HepG2 (cell line): ENCODE results near the gene OST4. TPM values are rescaled to one million over a fixed set of nuclear protein-coding genes. Genes with fewer than 3 reads are reported as not detected.

ENCODE experiments used
- DNMT3B ChIP-seq: conservative IDR thresholded peaks from 2 replicates; pipeline ENCODE4 v1.6.1; 2016; ENCODE audit warnings: missing biosample characterization, control low read depth
- IRF2 ChIP-seq: IDR thresholded peaks from 2 replicates; pipeline ENCODE4 v1.6.1; 2018; ENCODE audit warnings: missing genetic modification reagents, missing compliant biosample characterization
- JARID2 ChIP-seq: sonication (generic); formaldehyde crosslinking; IDR thresholded peaks from 2 replicates; pipeline ENCODE4 v1.8.1; 2023; ENCODE audit warnings: missing genetic modification reagents, inconsistent platforms; ENCODE audit not compliant: insufficient replicate concordance
- MEF2D ChIP-seq: sonication (generic); formaldehyde crosslinking; IDR thresholded peaks from 2 replicates; pipeline ENCODE4 v1.5.1; 2020; ENCODE audit warnings: mild to moderate bottlenecking, missing genetic modification reagents
- MLLT10 ChIP-seq: sonication (generic); formaldehyde crosslinking; IDR thresholded peaks from 2 replicates; pipeline ENCODE4 v1.4.0; 2020; ENCODE audit warnings: missing genetic modification reagents
- MYNN ChIP-seq: sonication (generic); formaldehyde crosslinking; IDR thresholded peaks from 2 replicates; pipeline ENCODE4 v1.4.0; 2020; ENCODE audit warnings: mild to moderate bottlenecking, low read depth, missing genetic modification reagents
- NFRKB ChIP-seq: fragments of 450-650 bp; IDR thresholded peaks from 2 replicates; pipeline ENCODE4 v1.6.1; 2017
- SAP130 ChIP-seq: IDR thresholded peaks from 2 replicates; pipeline ENCODE4 v1.6.1; 2016; ENCODE audit warnings: low read depth
- SNAPC2 ChIP-seq: sonication (generic); formaldehyde crosslinking; IDR thresholded peaks from 2 replicates; pipeline ENCODE4 v1.8.1; 2022; ENCODE audit warnings: mild to moderate bottlenecking, missing genetic modification reagents
- TBL1XR1 ChIP-seq: fragments of 150-350 bp; IDR thresholded peaks from 2 replicates; pipeline ENCODE4 v1.6.1; 2014; ENCODE audit warnings: borderline replicate concordance, low read length; ENCODE audit not compliant: partially characterized antibody
- ZNF484 ChIP-seq: sonication (generic); formaldehyde crosslinking; IDR thresholded peaks from 2 replicates; pipeline ENCODE4 v1.5.1; 2020; ENCODE audit warnings: mild to moderate bottlenecking, low read depth, missing genetic modification reagents, borderline replicate concordance
- ZNF775 ChIP-seq: sonication (generic); formaldehyde crosslinking; IDR thresholded peaks from 2 replicates; pipeline ENCODE4 v1.4.0; 2020; ENCODE audit warnings: missing genetic modification reagents, mild to moderate bottlenecking, moderate library complexity, borderline replicate concordance
- polyA plus RNA-seq, 8 experiments: library from polyadenylated mRNA; depleted of rRNA in 3 of 8; stranded (reverse) in 7 of 8; unstranded in 1 of 8; fragments of >200 nt; fragmentation: Illumina TruSeq in 4 of 8; extraction: Trizol in 4 of 8; gene quantifications; 2 replicates each; pipeline versions ENCODE4 v1.2.1 to v1.2.3, GENCODE V29; 2011 to 2016; ENCODE audit warnings: low read depth in 4 of 8, missing spikeins in 1 of 8, mixed read lengths in 1 of 8; ENCODE audit not compliant: insufficient read depth in 1 of 8
- total RNA-seq, 5 experiments: library from RNA; depleted of rRNA; stranded (reverse); fragments of >200 nt; fragmentation: Illumina TruSeq; extraction: Trizol; gene quantifications; 2 replicates each; pipeline ENCODE4 v1.2.3, GENCODE V29; 2016; ENCODE audit warnings: low read depth in 1 of 5
- TF ChIP-seq, protein P1 (sequence below): sonication (generic); formaldehyde crosslinking; IDR thresholded peaks from 2 replicates; pipeline ENCODE4 v1.5.0; 2020; ENCODE audit warnings: missing genetic modification reagents, mild to moderate bottlenecking, borderline replicate concordance
- TF ChIP-seq, protein P2 (sequence below): sonication (generic); formaldehyde crosslinking; IDR thresholded peaks from 2 replicates; pipeline ENCODE4 v1.4.0; 2020; ENCODE audit warnings: mild to moderate bottlenecking, missing genetic modification reagents, borderline replicate concordance
- TF ChIP-seq, protein P3 (sequence below): sonication (generic); formaldehyde crosslinking; IDR thresholded peaks from 2 replicates; pipeline ENCODE4 v1.5.1; 2020; ENCODE audit warnings: mild to moderate bottlenecking, missing genetic modification reagents, moderate library complexity
- TF ChIP-seq, protein P4 (sequence below): sonication (generic); formaldehyde crosslinking; IDR thresholded peaks from 2 replicates; pipeline ENCODE4 v1.4.0; 2020; ENCODE audit warnings: missing genetic modification reagents

The OST4 gene
- total and polyA plus RNA-seq, 2 of the 13 experiments (the other 11 are each of a cell fraction or from before 2014, with no cell fraction given) = 498 to 584 TPM

DNA sequence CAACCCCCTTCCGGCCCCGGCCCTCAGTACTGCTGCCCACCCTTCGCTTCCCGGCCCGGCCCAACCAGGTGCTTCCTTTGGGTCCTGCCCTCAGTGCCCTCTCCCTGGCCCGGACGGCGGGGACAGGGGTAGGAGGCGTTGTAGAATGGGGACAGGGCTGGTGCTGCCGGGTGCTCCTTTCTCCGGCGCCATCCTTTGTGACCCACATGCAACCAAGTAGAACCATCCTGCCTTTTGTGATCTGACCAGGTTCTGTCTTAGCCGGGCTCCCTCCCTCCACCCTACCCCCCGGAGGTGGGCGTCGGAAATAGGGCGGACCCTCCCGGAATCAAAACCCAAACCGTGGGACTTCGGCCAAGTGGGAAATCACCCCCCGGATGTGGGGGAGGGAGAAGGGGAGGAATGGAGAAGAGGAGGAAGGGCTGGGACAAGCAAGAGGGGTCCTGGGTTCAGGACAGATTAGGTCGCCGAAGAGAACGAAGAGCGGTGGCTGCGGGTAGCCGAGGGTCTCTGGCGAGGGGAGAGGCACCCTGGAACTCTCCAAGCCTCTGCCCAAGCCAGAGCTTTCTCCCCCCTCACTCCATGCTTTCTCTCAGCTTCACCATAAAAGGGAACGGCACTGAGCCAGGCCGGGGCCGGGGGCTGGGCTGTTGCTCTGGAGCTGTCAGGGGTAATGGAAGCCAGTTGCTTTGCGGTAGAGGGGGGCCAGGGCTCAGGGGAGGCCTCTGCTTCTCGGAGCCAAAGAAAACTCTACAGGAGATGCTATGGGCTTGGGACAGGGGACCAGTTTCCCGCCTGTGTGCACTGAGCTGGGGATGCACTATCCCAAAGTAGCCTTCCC is 756 bp upstream of the OST4 start (continued):
- TF ChIP-seq TBL1XR1 (no peak), DNMT3B (CRISPR knock-in tag) (no peak), JARID2 (no peak), SAP130 (CRISPR knock-in tag) (no peak; the same call in 1 of the 2 replicates), ZNF775 (CRISPR knock-in tag) (no peak), NFRKB (no peak), ZNF484 (CRISPR knock-in tag) (no peak), MEF2D (CRISPR knock-in tag) (no peak), MLLT10 (no peak), IRF2 (CRISPR knock-in tag) (no peak), MYNN (CRISPR knock-in tag) (no peak), SNAPC2 (CRISPR knock-in tag) (0 out of 2 replicates have a peak, but pooled peaks have one; percentile 3)
- TF ChIP-seq, protein P1, sequence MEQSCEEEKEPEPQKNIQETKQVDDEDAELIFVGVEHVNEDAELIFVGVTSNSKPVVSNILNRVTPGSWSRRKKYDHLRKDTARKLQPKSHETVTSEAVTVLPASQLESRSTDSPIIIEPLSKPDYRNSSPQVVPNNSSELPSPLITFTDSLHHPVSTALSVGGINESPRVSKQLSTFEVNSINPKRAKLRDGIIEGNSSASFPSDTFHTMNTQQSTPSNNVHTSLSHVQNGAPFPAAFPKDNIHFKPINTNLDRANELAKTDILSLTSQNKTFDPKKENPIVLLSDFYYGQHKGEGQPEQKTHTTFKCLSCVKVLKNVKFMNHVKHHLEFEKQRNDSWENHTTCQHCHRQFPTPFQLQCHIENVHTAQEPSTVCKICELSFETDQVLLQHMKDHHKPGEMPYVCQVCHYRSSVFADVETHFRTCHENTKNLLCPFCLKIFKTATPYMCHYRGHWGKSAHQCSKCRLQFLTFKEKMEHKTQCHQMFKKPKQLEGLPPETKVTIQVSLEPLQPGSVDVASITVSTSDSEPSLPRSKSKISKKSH (CRISPR knock-in tag) = no peak
- TF ChIP-seq, protein P2, sequence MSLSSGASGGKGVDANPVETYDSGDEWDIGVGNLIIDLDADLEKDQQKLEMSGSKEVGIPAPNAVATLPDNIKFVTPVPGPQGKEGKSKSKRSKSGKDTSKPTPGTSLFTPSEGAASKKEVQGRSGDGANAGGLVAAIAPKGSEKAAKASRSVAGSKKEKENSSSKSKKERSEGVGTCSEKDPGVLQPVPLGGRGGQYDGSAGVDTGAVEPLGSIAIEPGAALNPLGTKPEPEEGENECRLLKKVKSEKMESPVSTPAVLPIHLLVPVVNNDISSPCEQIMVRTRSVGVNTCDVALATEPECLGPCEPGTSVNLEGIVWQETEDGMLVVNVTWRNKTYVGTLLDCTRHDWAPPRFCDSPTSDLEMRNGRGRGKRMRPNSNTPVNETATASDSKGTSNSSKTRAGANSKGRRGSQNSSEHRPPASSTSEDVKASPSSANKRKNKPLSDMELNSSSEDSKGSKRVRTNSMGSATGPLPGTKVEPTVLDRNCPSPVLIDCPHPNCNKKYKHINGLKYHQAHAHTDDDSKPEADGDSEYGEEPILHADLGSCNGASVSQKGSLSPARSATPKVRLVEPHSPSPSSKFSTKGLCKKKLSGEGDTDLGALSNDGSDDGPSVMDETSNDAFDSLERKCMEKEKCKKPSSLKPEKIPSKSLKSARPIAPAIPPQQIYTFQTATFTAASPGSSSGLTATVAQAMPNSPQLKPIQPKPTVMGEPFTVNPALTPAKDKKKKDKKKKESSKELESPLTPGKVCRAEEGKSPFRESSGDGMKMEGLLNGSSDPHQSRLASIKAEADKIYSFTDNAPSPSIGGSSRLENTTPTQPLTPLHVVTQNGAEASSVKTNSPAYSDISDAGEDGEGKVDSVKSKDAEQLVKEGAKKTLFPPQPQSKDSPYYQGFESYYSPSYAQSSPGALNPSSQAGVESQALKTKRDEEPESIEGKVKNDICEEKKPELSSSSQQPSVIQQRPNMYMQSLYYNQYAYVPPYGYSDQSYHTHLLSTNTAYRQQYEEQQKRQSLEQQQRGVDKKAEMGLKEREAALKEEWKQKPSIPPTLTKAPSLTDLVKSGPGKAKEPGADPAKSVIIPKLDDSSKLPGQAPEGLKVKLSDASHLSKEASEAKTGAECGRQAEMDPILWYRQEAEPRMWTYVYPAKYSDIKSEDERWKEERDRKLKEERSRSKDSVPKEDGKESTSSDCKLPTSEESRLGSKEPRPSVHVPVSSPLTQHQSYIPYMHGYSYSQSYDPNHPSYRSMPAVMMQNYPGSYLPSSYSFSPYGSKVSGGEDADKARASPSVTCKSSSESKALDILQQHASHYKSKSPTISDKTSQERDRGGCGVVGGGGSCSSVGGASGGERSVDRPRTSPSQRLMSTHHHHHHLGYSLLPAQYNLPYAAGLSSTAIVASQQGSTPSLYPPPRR = no peak
- TF ChIP-seq, protein P3, sequence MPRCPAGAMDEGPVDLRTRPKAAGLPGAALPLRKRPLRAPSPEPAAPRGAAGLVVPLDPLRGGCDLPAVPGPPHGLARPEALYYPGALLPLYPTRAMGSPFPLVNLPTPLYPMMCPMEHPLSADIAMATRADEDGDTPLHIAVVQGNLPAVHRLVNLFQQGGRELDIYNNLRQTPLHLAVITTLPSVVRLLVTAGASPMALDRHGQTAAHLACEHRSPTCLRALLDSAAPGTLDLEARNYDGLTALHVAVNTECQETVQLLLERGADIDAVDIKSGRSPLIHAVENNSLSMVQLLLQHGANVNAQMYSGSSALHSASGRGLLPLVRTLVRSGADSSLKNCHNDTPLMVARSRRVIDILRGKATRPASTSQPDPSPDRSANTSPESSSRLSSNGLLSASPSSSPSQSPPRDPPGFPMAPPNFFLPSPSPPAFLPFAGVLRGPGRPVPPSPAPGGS (CRISPR knock-in tag) = no peak
- TF ChIP-seq, protein P4, sequence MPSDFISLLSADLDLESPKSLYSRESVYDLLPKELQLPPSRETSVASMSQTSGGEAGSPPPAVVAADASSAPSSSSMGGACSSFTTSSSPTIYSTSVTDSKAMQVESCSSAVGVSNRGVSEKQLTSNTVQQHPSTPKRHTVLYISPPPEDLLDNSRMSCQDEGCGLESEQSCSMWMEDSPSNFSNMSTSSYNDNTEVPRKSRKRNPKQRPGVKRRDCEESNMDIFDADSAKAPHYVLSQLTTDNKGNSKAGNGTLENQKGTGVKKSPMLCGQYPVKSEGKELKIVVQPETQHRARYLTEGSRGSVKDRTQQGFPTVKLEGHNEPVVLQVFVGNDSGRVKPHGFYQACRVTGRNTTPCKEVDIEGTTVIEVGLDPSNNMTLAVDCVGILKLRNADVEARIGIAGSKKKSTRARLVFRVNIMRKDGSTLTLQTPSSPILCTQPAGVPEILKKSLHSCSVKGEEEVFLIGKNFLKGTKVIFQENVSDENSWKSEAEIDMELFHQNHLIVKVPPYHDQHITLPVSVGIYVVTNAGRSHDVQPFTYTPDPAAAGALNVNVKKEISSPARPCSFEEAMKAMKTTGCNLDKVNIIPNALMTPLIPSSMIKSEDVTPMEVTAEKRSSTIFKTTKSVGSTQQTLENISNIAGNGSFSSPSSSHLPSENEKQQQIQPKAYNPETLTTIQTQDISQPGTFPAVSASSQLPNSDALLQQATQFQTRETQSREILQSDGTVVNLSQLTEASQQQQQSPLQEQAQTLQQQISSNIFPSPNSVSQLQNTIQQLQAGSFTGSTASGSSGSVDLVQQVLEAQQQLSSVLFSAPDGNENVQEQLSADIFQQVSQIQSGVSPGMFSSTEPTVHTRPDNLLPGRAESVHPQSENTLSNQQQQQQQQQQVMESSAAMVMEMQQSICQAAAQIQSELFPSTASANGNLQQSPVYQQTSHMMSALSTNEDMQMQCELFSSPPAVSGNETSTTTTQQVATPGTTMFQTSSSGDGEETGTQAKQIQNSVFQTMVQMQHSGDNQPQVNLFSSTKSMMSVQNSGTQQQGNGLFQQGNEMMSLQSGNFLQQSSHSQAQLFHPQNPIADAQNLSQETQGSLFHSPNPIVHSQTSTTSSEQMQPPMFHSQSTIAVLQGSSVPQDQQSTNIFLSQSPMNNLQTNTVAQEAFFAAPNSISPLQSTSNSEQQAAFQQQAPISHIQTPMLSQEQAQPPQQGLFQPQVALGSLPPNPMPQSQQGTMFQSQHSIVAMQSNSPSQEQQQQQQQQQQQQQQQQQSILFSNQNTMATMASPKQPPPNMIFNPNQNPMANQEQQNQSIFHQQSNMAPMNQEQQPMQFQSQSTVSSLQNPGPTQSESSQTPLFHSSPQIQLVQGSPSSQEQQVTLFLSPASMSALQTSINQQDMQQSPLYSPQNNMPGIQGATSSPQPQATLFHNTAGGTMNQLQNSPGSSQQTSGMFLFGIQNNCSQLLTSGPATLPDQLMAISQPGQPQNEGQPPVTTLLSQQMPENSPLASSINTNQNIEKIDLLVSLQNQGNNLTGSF = no peak; the same call in 1 of the 2 replicates
